Subcutaneous adipose tissue (tissue), 4 donors: ENCODE data around the gene OCRL. TPM values are rescaled to one million over a fixed set of nuclear protein-coding genes. Genes with fewer than 3 reads are reported as not detected.

ENCODE experiments used
- CTCF ChIP-seq: fragments of 450-650 bp; IDR thresholded peaks from one replicate; pipeline ENCODE4 v1.5.1; 2016; ENCODE audit warnings: low read depth, mild to moderate bottlenecking, control low read depth, antibody characterized with exemption, moderate library complexity
- total RNA-seq, 4 donors: library from RNA; depleted of rRNA; stranded (reverse); fragments of >200 nt; gene quantifications; one replicate each; pipeline ENCODE4 v1.1.0, GENCODE V29; 2016

OCRL gene
- total RNA-seq, 4 donors from 2014 or later = 20.3 to 25.7 (median 22.0) TPM

DNA sequence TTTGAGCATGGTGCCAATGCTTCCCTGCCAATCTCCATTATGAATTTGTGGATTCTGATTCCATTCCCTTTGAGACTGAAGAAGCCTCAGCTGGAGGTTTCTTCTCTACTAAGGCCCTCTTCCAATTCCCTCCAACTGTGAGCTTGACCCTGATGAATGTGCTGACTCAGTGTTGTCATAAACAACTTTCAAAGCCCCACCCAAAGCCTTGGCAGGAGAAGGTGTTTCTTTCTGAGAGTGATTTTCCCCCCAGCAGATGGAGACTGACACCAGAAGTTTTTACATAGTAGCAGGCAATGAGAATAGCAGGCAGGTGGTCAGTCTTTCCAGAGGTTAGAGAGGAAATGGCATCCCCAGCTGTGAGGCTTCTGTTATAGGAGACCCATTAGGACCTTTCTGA lies 53.1 kb downstream of the OCRL start:
- no peak for TF ChIP-seq CTCF

DNA sequence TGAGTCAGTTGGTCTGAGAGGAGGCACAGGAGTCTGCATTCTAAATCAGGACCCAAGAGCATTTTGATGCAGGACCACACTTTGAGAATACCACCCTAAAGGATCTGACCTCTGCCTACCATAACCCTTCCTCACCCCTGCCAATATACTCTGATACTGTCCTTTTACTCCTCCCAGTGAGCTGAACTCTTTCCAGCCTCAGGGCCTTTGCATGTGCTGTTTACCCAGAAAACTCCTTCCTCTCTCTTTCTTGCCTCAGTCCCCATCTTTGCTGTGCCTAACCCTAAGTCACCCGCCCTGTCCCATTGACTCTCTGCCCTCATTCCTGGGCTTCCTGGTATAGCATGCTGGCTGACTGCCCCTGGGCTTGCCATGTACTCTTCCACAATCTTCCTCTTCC lies 54.7 kb downstream of the OCRL start:
- TF ChIP-seq CTCF = no peak

DNA sequence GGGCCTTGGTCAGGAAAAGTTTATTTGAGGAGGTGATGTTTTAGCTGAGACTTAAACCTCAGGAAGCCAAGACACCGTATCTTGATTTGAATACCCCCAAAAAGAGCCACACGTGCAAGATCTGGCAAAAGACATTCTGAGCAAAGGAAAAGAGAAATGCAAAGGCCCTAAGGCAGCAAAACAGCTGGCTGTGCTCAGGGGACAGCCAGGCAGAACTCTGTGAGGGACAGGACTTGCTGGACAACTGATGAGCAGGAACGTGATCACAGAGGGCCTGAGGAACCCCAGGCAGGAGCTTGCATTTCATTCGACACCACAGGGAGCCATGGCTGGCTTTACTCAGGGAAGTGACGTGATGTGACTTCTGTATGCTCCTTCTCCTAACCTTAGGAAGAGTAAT lies 56.0 kb downstream of the OCRL start:
- TF ChIP-seq CTCF = no peak

- TF ChIP-seq CTCF = no peak
These were observed 57.8 kb downstream of the OCRL start for GRCh38 chrX:129597905-129598304.

- no peak for TF ChIP-seq CTCF
These were observed 59.4 kb downstream of the OCRL start for GRCh38 chrX:129599499-129599898.

DNA sequence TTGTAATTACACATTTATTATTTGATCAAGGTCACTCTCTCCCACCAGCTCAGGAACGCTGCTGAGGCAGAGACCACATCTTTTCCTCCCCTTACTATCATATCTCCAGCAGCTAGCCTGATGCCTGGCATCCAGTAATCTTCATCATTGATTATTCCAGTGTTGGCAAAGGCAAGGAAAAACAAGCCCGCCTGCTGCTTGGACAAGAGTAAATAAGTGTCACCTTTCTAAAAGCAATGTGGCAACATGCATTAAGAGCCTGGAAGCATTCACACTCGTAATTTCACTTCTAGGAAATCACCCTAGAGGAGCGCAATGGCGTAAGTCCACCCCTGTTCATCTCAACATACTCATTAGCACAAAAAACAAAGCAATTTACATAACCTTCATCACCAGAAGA lies 59.9 kb downstream of the OCRL start:
- no peak for TF ChIP-seq CTCF

GRCh38 chrX:129600981-129601424 lies 60.9 kb downstream of the OCRL start:
- TF ChIP-seq CTCF = no peak
